Liver (tissue), 3 donors: ENCODE data around the gene PIEZO2.

Experiments
- EGR1 ChIP-seq, 2 donors: IDR thresholded peaks; 2 replicates each; pipeline ENCODE4 v1.6.1; 2016 to 2018; ENCODE audit warnings: antibody characterized with exemption in 2 of 2, low read depth in 2 of 2
- FOXA1 ChIP-seq: IDR thresholded peaks from 2 replicates; pipeline ENCODE4 v1.6.1; 2016; ENCODE audit warnings: antibody characterized with exemption
- HNF4A ChIP-seq, 2 donors: conservative IDR thresholded peaks; 2 replicates each; pipeline ENCODE4 v1.6.1; 2016; ENCODE audit warnings: antibody characterized with exemption in 2 of 2, mild to moderate bottlenecking in 2 of 2
- SP1 ChIP-seq: IDR thresholded peaks from 2 replicates; pipeline ENCODE4 v1.6.1; 2018; ENCODE audit warnings: antibody characterized with exemption, mild to moderate bottlenecking
- YY1 ChIP-seq: IDR thresholded peaks from 2 replicates; pipeline ENCODE4 v1.6.1; 2016; ENCODE audit warnings: antibody characterized with exemption, mild to moderate bottlenecking
- TF ChIP-seq, protein P1 (sequence below): fragments of 150-350 bp; IDR thresholded peaks from 2 replicates; pipeline ENCODE4 v1.5.1; 2017; ENCODE audit warnings: improper control_type of control experiment, low read depth, low read length; ENCODE audit not compliant: missing input control
- TF ChIP-seq, protein P2 (sequence below): IDR thresholded peaks from 2 replicates; pipeline ENCODE4 v1.6.1; 2016; ENCODE audit warnings: antibody characterized with exemption
- TF ChIP-seq, protein P3 (sequence below): IDR thresholded peaks from 2 replicates; pipeline ENCODE4 v1.6.1; 2016; ENCODE audit warnings: antibody characterized with exemption
- TF ChIP-seq, protein P4 (sequence below): IDR thresholded peaks from 2 replicates; pipeline ENCODE4 v1.6.1; 2016; ENCODE audit warnings: antibody characterized with exemption
- donor health status: healthy.
- donor health status: healthy.

DNA sequence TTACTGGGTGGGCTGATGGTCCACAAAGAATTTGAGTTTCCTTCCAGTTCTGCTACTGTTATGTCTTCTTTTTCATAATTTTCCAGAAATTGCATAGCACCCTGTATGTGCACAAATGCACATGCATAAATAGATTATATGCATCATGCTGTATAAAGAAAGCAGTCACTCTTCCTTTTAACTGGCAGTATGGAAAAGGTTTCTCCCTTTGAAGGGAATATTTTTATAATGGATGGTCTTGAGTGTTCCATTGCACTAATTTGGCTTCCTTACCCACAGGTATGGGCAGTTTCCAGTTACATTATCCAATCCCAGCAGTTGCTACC is 469.1 kb downstream of the PIEZO2 start:
- TF ChIP-seq, protein P1, sequence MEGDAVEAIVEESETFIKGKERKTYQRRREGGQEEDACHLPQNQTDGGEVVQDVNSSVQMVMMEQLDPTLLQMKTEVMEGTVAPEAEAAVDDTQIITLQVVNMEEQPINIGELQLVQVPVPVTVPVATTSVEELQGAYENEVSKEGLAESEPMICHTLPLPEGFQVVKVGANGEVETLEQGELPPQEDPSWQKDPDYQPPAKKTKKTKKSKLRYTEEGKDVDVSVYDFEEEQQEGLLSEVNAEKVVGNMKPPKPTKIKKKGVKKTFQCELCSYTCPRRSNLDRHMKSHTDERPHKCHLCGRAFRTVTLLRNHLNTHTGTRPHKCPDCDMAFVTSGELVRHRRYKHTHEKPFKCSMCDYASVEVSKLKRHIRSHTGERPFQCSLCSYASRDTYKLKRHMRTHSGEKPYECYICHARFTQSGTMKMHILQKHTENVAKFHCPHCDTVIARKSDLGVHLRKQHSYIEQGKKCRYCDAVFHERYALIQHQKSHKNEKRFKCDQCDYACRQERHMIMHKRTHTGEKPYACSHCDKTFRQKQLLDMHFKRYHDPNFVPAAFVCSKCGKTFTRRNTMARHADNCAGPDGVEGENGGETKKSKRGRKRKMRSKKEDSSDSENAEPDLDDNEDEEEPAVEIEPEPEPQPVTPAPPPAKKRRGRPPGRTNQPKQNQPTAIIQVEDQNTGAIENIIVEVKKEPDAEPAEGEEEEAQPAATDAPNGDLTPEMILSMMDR = no peak
- TF ChIP-seq EGR1 (IDR thresholded peaks at IDR 0.05; ENCODE audit: low read depth in 2 of 2) (no peak), YY1 (no peak), SP1 (no peak), FOXA1 (no peak), HNF4A (conservative IDR thresholded peaks at IDR 0.05) (no peak)
- TF ChIP-seq, protein P2, sequence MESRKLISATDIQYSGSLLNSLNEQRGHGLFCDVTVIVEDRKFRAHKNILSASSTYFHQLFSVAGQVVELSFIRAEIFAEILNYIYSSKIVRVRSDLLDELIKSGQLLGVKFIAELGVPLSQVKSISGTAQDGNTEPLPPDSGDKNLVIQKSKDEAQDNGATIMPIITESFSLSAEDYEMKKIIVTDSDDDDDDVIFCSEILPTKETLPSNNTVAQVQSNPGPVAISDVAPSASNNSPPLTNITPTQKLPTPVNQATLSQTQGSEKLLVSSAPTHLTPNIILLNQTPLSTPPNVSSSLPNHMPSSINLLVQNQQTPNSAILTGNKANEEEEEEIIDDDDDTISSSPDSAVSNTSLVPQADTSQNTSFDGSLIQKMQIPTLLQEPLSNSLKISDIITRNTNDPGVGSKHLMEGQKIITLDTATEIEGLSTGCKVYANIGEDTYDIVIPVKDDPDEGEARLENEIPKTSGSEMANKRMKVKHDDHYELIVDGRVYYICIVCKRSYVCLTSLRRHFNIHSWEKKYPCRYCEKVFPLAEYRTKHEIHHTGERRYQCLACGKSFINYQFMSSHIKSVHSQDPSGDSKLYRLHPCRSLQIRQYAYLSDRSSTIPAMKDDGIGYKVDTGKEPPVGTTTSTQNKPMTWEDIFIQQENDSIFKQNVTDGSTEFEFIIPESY = no peak
- TF ChIP-seq, protein P3, sequence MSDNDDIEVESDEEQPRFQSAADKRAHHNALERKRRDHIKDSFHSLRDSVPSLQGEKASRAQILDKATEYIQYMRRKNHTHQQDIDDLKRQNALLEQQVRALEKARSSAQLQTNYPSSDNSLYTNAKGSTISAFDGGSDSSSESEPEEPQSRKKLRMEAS = no peak
- TF ChIP-seq, protein P4, sequence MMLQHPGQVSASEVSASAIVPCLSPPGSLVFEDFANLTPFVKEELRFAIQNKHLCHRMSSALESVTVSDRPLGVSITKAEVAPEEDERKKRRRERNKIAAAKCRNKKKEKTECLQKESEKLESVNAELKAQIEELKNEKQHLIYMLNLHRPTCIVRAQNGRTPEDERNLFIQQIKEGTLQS = no peak
